H7 (cell line): ENCODE data around the gene UQCR11. TPM values are rescaled to one million over a fixed set of nuclear protein-coding genes. Genes with fewer than 3 reads are reported as not detected.
"Not testable (repeated sequence)": the region's sequence is repeated elsewhere in the genome, so short reads cannot be mapped to it uniquely, and the experiment has no call there.

Experiments
- DNase-seq: peaks from one replicate; pipeline ENCODE4 v3.0.0; 2012
- H3K27me3 ChIP-seq: 2 replicates; pipeline ENCODE4 v1.6.0; 2011; ENCODE audit warnings: mild to moderate bottlenecking, low read length; ENCODE audit not compliant: control insufficient read depth, insufficient read depth
- H3K36me3 ChIP-seq: replicated peaks from 2 replicates; pipeline ENCODE4 v1.5.1; 2011; ENCODE audit warnings: low read length; ENCODE audit not compliant: control insufficient read depth, insufficient read depth
- H3K4me3 ChIP-seq: 2 replicates; pipeline ENCODE4 v1.5.1; 2011; ENCODE audit warnings: low read depth, mild to moderate bottlenecking, control low read depth, low read length, moderate library complexity; ENCODE audit not compliant: insufficient read depth
- total RNA-seq: library from RNA; depleted of rRNA; stranded (reverse); fragments of >200 nt; shearing (Covaris generic); gene quantifications from 2 replicates; pipeline ENCODE4 v1.2.3, GENCODE V29; 2014

UQCR11 gene
- total RNA-seq, 1 experiment from 2014 or later, result 111 TPM

DNA sequence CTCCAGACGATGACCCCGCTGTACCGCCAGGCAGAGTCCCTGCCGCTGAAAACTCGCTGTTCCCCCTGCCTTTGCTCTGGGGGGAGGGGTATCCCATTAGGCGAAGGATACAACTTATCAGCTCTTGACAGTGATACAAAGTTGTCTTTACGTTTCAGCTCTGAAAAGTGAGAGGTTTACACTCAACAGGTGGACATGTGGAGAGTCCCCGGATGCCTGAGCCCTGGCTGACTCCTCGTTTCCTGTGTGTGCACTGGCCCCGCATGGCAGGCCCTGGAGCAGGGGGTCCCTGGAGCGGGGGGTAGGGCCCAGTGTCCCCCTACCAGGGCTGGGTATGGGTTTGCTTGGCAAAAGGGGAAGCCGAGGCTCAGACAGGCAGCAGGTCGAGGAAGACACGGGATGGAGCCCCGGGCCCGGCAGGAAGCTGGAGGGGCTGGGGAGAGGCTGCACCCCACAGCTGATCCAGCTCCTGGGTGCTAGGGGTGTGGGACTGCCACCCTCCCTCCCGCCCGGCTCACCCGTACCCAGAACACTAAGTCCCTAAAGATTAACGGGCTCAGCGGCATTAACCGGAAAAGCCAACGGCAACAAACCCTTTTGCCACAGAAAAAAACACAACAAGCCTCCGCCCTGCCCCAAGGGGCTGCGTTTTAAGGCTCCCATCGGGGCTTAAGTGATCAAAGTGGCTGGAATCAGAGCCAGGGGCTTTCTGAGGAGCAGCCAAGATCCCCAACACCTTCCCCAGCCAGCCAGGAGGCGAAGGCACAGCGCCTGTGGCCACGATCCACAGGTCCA, 41.6 kb upstream of the UQCR11 start:
- no peak overlapping the region for H3K4me3 ChIP-seq
- H3K27me3 ChIP-seq, result no peaks in the 10 kb centered on the region
- H3K36me3 ChIP-seq, result peaks cover 25% of the 10 kb centered on the region
- no peak for DNase-seq

GRCh38 chr19:1646149-1646548, 40.9 kb upstream of the UQCR11 start:
- Histone ChIP-seq H3K36me3 (peaks cover 28% of the 10 kb centered on the region), H3K4me3 (no peak overlapping the region), H3K27me3 (no peaks in the 10 kb centered on the region)
- no peak for DNase-seq

- H3K36me3 ChIP-seq, result peaks cover 29% of the 10 kb centered on the region
- peak; percentile 66 for DNase-seq
- H3K4me3 ChIP-seq, result no peak overlapping the region
- no peaks in the 10 kb centered on the region for H3K27me3 ChIP-seq
Observed at GRCh38 chr19:1645299-1645698, 40.0 kb upstream of the UQCR11 start.

DNA sequence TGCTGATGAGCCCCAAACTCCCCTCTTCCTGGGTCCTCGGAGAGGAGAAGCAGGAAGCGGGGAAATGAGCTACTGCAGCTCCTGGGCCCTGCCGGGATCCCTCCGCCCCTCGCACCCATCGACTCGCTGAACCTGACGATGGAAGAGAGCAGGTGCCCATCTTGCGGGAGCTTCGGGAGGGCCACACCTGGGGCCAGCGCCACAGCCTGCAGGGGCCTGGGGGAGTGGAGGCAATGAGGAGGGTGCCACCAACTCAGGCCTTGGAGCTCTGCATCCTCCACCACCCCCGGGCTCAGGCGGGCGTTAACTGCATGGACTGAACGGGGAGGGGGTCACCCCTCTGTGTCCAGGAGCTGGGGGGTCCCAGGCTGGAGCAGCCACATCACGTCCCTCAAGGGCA, 38.8 kb upstream of the UQCR11 start:
- no peak overlapping the region for H3K4me3 ChIP-seq
- no peaks in the 10 kb centered on the region for H3K27me3 ChIP-seq
- DNase-seq, result no peak
- H3K36me3 ChIP-seq, result peaks cover 22% of the 10 kb centered on the region

DNA sequence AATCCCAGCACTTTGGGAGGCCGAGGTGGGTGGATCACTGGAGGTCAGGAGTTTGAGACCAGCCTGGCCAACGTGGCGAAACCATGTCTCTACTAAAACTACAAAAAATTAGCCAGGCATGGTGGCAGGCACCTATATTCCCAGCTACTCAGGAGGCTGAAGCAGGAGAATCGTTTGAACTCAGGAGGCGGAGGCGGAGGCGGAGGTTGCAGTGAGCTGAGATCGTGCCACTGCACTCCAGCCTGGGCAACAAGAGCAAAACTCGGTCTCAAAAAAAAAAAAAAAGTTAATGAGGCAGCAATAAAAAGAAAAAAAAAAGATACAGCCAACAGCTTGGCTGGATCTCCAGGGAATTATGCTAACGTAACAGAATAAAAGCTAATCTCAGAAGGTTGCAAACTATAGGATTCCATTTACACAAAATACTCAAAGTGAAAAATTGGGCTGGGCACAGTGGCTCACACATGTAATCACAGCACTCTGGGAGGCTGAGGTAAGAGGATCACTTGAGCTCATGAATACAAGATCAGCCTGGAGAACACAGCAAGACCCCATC, 35.7 kb upstream of the UQCR11 start:
- not testable (repeated sequence) for H3K4me3 ChIP-seq, H3K27me3 ChIP-seq, DNase-seq
- peaks cover 23% of the 10 kb centered on the region for H3K36me3 ChIP-seq

- Histone ChIP-seq H3K36me3 (peaks cover 20% of the 10 kb centered on the region), H3K27me3 (no peaks in the 10 kb centered on the region), H3K4me3 (no peak overlapping the region)
- DNase-seq, result no peak
Observed at GRCh38 chr19:1636325-1637236, 31.3 kb upstream of the UQCR11 start.

- peaks cover 17% of the 10 kb centered on the region for H3K36me3 ChIP-seq
- no peak overlapping the region for H3K4me3 ChIP-seq
- no peaks in the 10 kb centered on the region for H3K27me3 ChIP-seq
- DNase-seq, result no peak
Observed at GRCh38 chr19:1634938-1635243, 29.6 kb upstream of the UQCR11 start.

DNA sequence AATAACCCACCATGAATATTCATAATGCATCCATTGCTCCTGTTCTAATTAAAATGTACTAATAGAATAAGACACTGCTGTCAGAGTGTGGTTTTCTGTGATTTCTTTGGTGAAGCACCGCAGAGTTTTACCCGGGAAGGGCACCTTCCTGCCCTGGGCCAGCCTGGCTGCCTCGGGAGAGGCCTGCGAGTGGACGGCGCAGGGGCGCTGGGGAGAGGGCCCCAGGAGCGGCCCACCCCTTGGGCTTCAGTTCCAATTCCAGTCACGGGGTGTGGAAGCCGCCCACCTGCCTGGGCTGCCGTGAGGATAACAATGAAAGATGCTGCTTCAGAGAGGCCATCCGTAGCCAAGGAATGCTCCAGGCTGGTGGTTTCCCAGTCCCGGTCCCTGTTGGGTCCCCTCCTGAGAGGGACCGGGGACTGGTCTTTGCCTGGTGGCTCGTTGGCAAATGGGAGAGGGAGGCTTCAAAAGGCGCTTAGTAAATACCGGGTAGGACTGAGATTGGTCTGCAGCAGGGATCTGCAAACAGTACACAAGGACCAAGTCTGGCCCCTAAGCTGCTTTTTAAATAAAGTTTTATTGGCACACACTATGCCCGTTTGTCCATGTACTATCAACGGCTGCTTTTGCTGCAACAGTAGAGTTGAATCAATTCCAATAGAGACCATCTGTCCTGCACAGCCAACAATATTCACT, 29.1 kb upstream of the UQCR11 start:
- Histone ChIP-seq H3K36me3 (peaks cover 17% of the 10 kb centered on the region), H3K4me3 (no peak overlapping the region), H3K27me3 (no peaks in the 10 kb centered on the region)
- no peak for DNase-seq

DNA sequence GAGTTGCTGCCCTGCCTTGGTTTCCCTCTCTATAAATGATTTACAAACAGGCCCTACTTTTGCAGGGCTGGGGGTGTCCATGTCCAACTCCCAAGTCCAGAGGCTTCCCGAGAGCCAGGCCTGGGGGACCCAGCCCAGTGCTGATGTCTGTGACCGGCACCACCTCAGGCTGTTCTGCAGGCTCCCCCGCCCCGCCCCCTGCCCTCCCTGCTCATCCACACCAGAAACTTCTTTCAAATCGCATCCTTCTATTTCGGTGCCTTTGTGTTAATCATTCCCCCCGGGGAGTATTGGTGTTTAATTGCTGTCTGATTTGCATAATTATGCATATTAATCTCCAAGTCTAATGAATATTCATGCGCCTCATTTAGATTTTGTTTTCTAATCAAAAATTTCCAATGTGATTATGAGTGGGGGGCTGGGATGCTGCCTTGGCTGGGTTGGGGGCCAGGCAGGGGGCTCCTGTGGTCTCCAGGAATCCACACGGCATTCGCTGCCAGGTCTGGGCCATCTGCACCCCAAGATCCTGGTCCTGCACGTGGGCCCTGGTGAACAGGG, 28.1 kb upstream of the UQCR11 start:
- no peak for DNase-seq
- Histone ChIP-seq H3K36me3 (peaks cover 16% of the 10 kb centered on the region), H3K27me3 (no peaks in the 10 kb centered on the region), H3K4me3 (no peak overlapping the region)

- Histone ChIP-seq H3K27me3 (no peaks in the 10 kb centered on the region), H3K4me3 (no peak overlapping the region), H3K36me3 (peaks cover 12% of the 10 kb centered on the region)
- no peak for DNase-seq
Observed at GRCh38 chr19:1632462-1633268, 27.4 kb upstream of the UQCR11 start.

DNA sequence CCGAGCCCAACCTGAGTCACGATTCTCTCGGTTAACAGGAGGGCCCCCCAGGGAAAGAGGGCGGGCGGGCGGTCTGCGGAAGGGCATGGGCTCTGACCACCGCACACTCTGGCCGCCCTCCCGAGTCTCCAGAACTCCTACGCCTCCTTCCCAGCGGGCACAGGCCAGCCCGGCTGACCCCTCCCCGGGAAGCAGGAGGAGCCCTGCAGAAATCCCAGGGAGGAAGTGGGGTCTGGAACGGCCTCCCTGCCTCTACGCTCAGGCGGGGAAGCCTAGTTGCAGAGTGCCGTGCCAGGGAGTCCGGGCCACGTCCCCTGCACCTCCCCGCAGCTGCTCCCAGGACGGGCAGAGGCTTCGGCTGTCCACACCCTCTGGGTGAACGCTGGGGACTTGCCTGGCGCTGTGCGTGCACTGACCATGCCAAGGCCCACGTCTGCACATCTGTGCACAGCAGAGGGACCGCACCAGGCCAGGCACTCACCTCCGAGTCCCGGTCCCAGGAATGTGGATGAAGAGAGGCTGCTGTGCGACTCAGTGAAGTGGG, 26.4 kb upstream of the UQCR11 start:
- Histone ChIP-seq H3K4me3 (no peak overlapping the region), H3K27me3 (no peaks in the 10 kb centered on the region), H3K36me3 (peaks cover 12% of the 10 kb centered on the region)
- DNase-seq, result no peak

- DNase-seq, result no peak
- Histone ChIP-seq H3K36me3 (peaks cover 12% of the 10 kb centered on the region), H3K27me3 (no peaks in the 10 kb centered on the region), H3K4me3 (no peak overlapping the region)
Observed at GRCh38 chr19:1630811-1631210, 25.5 kb upstream of the UQCR11 start.

GRCh38 chr19:1630012-1630411, 24.8 kb upstream of the UQCR11 start:
- no peak for DNase-seq
- Histone ChIP-seq H3K27me3 (no peaks in the 10 kb centered on the region), H3K4me3 (no peak overlapping the region), H3K36me3 (peaks cover 11% of the 10 kb centered on the region)
